GM12878 (cell line): ENCODE measurements around the gene PLVAP. TPM values are rescaled to one million over a fixed set of nuclear protein-coding genes. Genes with fewer than 3 reads are reported as not detected.
A peak's percentile ranks its signal among the peaks of the same experiment; 100 is the strongest.

Source experiments
- CREB1 ChIP-seq: IDR thresholded peaks from 2 replicates; pipeline ENCODE4 v1.6.1; 2012; ENCODE audit warnings: low read depth, mild to moderate bottlenecking, inconsistent platforms
- ESRRA ChIP-seq: IDR thresholded peaks from 2 replicates; pipeline ENCODE4 v1.6.1; 2012; ENCODE audit warnings: mild to moderate bottlenecking, low read length, improper control_type of control experiment
- FOXM1 ChIP-seq: IDR thresholded peaks from 2 replicates; pipeline ENCODE4 v1.6.1; 2012; ENCODE audit warnings: low read depth, mild to moderate bottlenecking, inconsistent platforms, low read length, moderate library complexity
- HDGF ChIP-seq: fragments of 450-650 bp; IDR thresholded peaks from 2 replicates; pipeline ENCODE4 v1.6.1; 2016; ENCODE audit warnings: antibody characterized with exemption
- IKZF2 ChIP-seq, 2 experiments: fragments of 450-650 bp; IDR thresholded peaks; 2 replicates each; pipeline ENCODE4 v1.6.1; 2017; ENCODE audit warnings: mild to moderate bottlenecking in 2 of 2, moderate library complexity in 2 of 2
- JUNB ChIP-seq: IDR thresholded peaks from 2 replicates; pipeline ENCODE4 v1.6.1; 2016; ENCODE audit warnings: antibody characterized with exemption, mild to moderate bottlenecking
- MLLT1 ChIP-seq: fragments of 450-650 bp; IDR thresholded peaks from 2 replicates; pipeline ENCODE4 v1.6.1; 2016; ENCODE audit warnings: mild to moderate bottlenecking
- NRF1 ChIP-seq: conservative IDR thresholded peaks from 2 replicates; pipeline ENCODE4 v1.6.1; 2011; ENCODE audit warnings: mild to moderate bottlenecking, low read depth, low read length, improper control_type of control experiment
- RAD21 ChIP-seq: IDR thresholded peaks from 2 replicates; pipeline ENCODE4 v1.6.1; 2011; ENCODE audit warnings: mild to moderate bottlenecking, low read depth, low read length, moderate library complexity; ENCODE audit not compliant: insufficient read depth
- RELA ChIP-seq: fragments of 450-650 bp; IDR thresholded peaks from 2 replicates; pipeline ENCODE4 v1.8.0; 2014; ENCODE audit warnings: borderline replicate concordance; ENCODE audit not compliant: partially characterized antibody
- SKIL ChIP-seq: fragments of 450-650 bp; IDR thresholded peaks from 2 replicates; pipeline ENCODE4 v1.6.1; 2017; ENCODE audit warnings: mild to moderate bottlenecking, low read depth, inconsistent platforms; ENCODE audit not compliant: poor library complexity, severe bottlenecking
- SREBF2 ChIP-seq: IDR thresholded peaks from 2 replicates; pipeline ENCODE4 v1.6.1; 2012; ENCODE audit warnings: mild to moderate bottlenecking, low read length
- ZNF207 ChIP-seq: fragments of 450-650 bp; IDR thresholded peaks from 2 replicates; pipeline ENCODE4 v1.6.1; 2014; ENCODE audit warnings: antibody characterized with exemption, mild to moderate bottlenecking, borderline replicate concordance
- ZNF24 ChIP-seq: fragments of 450-650 bp; IDR thresholded peaks from 2 replicates; pipeline ENCODE4 v1.6.1; 2017; ENCODE audit warnings: antibody characterized with exemption, mild to moderate bottlenecking
- polyA plus RNA-seq, 11 experiments: library from polyadenylated mRNA; depleted of rRNA in 4 of 11; unstranded in 6 of 11; stranded (reverse) in 5 of 11; fragments of >200 nt; fragmentation: Nextera tagmentation in 4 of 11; fragmentation: Illumina TruSeq in 1 of 11; extraction: Ambion mirVana in 4 of 11; extraction: Trizol in 1 of 11; gene quantifications; 1 replicate in 1 of 11; 2 replicates in 10 of 11; pipeline versions ENCODE4 v1.2.1 to v1.2.3, GENCODE V29; 2011 to 2016; ENCODE audit warnings: inconsistent platforms in 2 of 11, missing spikeins in 2 of 11, low read depth in 1 of 11
- total RNA-seq, 4 experiments: library from RNA; depleted of rRNA in 3 of 4; stranded (reverse); fragments of >200 nt in 3 of 4; fragmentation: Illumina TruSeq in 1 of 4; extraction: Trizol in 1 of 4; gene quantifications; 2 replicates each; pipeline versions ENCODE4 v1.2.1 to v1.2.3, GENCODE V29; 2013 to 2021

PLVAP gene
- total and polyA plus RNA-seq, 10 of the 15 experiments (the other 5 are each of a cell fraction or from before 2014, with no cell fraction given): 0.03 to 0.54 (median 0.06) TPM; not detected in 4

GRCh38 chr19:17390665-17391370 lies 13.7 kb upstream of the PLVAP start (continued):
- TF ChIP-seq MLLT1 (0 out of 2 replicates have a peak, but pooled peaks have one; percentile 42), IKZF2 (IDR thresholded peaks at IDR 0.05) (peak in 1 of 2 experiments; percentile 18; a peak in 1 of 4 replicates), HDGF (0 out of 2 replicates have a peak, but pooled peaks have one; percentile 38), RELA (no peak), FOXM1 (no peak), ESRRA (no peak), JUNB (no peak), NRF1 (peak; percentile 53), RAD21 (peak; percentile 56), ZNF24 (no peak), CREB1 (0 out of 2 replicates have a peak, but pooled peaks have one; percentile 18), SREBF2 (no peak), ZNF207 (no peak), SKIL (no peak)
